GM23338 (cell line): ENCODE data around the gene CHAF1B. TPM values are rescaled to one million over a fixed set of nuclear protein-coding genes. Genes with fewer than 3 reads are reported as not detected.
A peak's percentile ranks its signal among the peaks of the same experiment; 100 is the strongest.

ENCODE experiments used
- ATAC-seq: fragments of 200-7000 bp; cut with Tn5 transposase; 3 replicates; pipeline ENCODE4 v1.9.1; 2020
- DNase-seq: peaks from one replicate; pipeline ENCODE4 v3.0.0-alpha.2; 2015; ENCODE audit warnings: low spot score
- H2AFZ ChIP-seq: fragments of 200-600 bp; sonication (generic); 2 replicates; pipeline ENCODE4 v1.8.0; 2016; ENCODE audit warnings: antibody characterized with exemption, mild to moderate bottlenecking, moderate library complexity
- H3F3A ChIP-seq: fragments of 200-600 bp; sonication (generic); replicated peaks from 2 replicates; pipeline ENCODE4 v1.8.0; 2017; ENCODE audit warnings: antibody characterized with exemption, mixed run types, low read depth
- H3K27ac ChIP-seq: fragments of 200-600 bp; sonication (generic); 2 replicates; pipeline ENCODE4 v1.6.1; 2016; ENCODE audit warnings: low read depth
- H3K27me3 ChIP-seq: fragments of 200-600 bp; sonication (generic); 2 replicates; pipeline ENCODE4 v1.8.0; 2016; ENCODE audit warnings: mild to moderate bottlenecking, mixed run types, moderate library complexity; ENCODE audit not compliant: insufficient read depth
- H3K36me3 ChIP-seq: fragments of 200-600 bp; sonication (generic); 2 replicates; pipeline ENCODE4 v1.8.0; 2016; ENCODE audit warnings: mild to moderate bottlenecking; ENCODE audit not compliant: insufficient read depth
- H3K4me1 ChIP-seq: fragments of 200-600 bp; sonication (generic); 2 replicates; pipeline ENCODE4 v1.8.0; 2016; ENCODE audit warnings: mild to moderate bottlenecking, moderate library complexity; ENCODE audit not compliant: insufficient read depth
- H3K4me2 ChIP-seq: fragments of 200-600 bp; sonication (generic); 2 replicates; pipeline ENCODE4 v1.7.1; 2017; ENCODE audit warnings: mixed run types
- H3K4me3 ChIP-seq: fragments of 200-600 bp; sonication (generic); 2 replicates; pipeline ENCODE4 v1.6.1; 2016; ENCODE audit warnings: mixed run types
- H3K79me2 ChIP-seq: fragments of 200-600 bp; sonication (generic); replicated peaks from 2 replicates; pipeline ENCODE4 v1.8.0; 2017; ENCODE audit warnings: mild to moderate bottlenecking; ENCODE audit not compliant: insufficient read depth
- H3K9me2 ChIP-seq: fragments of 200-600 bp; sonication (generic); 2 replicates; pipeline ENCODE4 v1.8.0; 2017; ENCODE audit not compliant: insufficient read depth
- H4K20me1 ChIP-seq: fragments of 200-600 bp; sonication (generic); replicated peaks from 2 replicates; pipeline ENCODE4 v1.8.0; 2017; ENCODE audit warnings: mild to moderate bottlenecking; ENCODE audit not compliant: insufficient read depth
- H3K27ac Mint-ChIP-seq: 2 replicates; pipeline ENCODE4 v1.8.0; 2020; ENCODE audit warnings: inconsistent platforms, mild to moderate bottlenecking, moderate library complexity, mixed read lengths
- H3K27me3 Mint-ChIP-seq: 3 replicates; pipeline ENCODE4 v1.8.0; 2022; ENCODE audit warnings: low read depth, mild to moderate bottlenecking, moderate library complexity, mixed read lengths, inconsistent platforms; ENCODE audit not compliant: insufficient read depth, poor library complexity
- H3K36me3 Mint-ChIP-seq: 3 replicates; pipeline ENCODE4 v1.8.0; 2021; ENCODE audit warnings: low read depth, mild to moderate bottlenecking, inconsistent platforms, moderate library complexity, mixed read lengths
- H3K4me1 Mint-ChIP-seq: 3 replicates; pipeline ENCODE4 v1.8.0; 2020; ENCODE audit warnings: mild to moderate bottlenecking, inconsistent platforms, mixed read lengths
- H3K4me3 Mint-ChIP-seq: 3 replicates; pipeline ENCODE4 v1.8.0; 2021; ENCODE audit warnings: moderate library complexity, mild to moderate bottlenecking, inconsistent platforms, mixed read lengths
- H3K9me3 Mint-ChIP-seq: 3 replicates; pipeline ENCODE4 v1.8.0; 2020; ENCODE audit warnings: moderate library complexity, mild to moderate bottlenecking, inconsistent platforms, mixed read lengths
- ETS1 ChIP-seq: IDR thresholded peaks from 2 replicates; pipeline ENCODE4 v1.6.1; 2016; ENCODE audit warnings: antibody characterized with exemption
- JUNB ChIP-seq: IDR thresholded peaks from one replicate; pipeline ENCODE4 v1.6.1; 2016; ENCODE audit warnings: antibody characterized with exemption; ENCODE audit not compliant: unreplicated experiment
- POLR2AphosphoS5 ChIP-seq: IDR thresholded peaks from 2 replicates; pipeline ENCODE4 v1.6.1; 2016; ENCODE audit warnings: antibody characterized with exemption, low read depth
- REST ChIP-seq: IDR thresholded peaks from one replicate; pipeline ENCODE4 v1.6.1; 2018; ENCODE audit warnings: antibody characterized with exemption; ENCODE audit not compliant: unreplicated experiment
- STAT1 ChIP-seq: IDR thresholded peaks from one replicate; pipeline ENCODE4 v1.6.1; 2016; ENCODE audit warnings: antibody characterized with exemption; ENCODE audit not compliant: unreplicated experiment
- polyA plus RNA-seq: library from polyadenylated mRNA; unstranded; fragments of >200 nt; fragmentation: Nextera tagmentation; extraction: Ambion mirVana; gene quantifications from 2 replicates; pipeline ENCODE4 v1.2.1, GENCODE V29; 2016
- total RNA-seq: library from RNA; depleted of rRNA; stranded (reverse); fragments of >200 nt; shearing (Covaris generic); gene quantifications from 2 replicates; pipeline ENCODE4 v1.2.3, GENCODE V29; 2014
- TF ChIP-seq, protein P1 (sequence below): fragments of 250-450 bp; sonication (Bioruptor Pico); IDR thresholded peaks from 2 replicates; pipeline ENCODE4 v1.5.0; 2020; ENCODE audit warnings: mild to moderate bottlenecking, moderate library complexity

The CHAF1B gene
- total and polyA plus RNA-seq, 2 experiments from 2014 or later, result 7.9 to 13.1 TPM

DNA sequence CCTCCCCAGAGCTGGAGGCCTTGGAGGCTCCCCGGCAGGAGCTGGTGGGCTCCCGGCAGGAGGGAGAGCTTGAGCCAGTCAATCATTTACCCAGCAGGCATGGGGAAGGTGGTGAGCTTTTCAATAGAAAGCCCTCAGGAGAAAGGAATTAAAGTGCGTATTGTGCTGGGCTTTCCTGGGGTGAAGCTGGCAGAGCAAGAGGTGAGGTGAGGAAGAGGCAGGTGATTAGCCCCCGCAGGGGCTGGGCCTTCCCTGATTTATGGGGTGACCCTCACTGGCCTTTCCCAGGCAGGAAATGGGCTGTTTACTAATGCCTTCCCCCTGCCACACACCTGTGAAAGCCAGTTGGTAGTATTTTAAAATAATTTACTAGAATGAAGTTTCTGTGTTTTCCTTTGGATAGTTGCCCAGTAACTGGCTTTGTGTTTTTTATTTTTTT, 68.9 kb downstream of the CHAF1B start:
- Histone ChIP-seq H3K4me1 (peaks cover 13% of the 10 kb centered on the region), H3K4me3 (no peak overlapping the region), H3K4me2 (0 out of 2 replicates have a peak overlapping the region, but pooled peaks have one; percentile 12), H3K79me2 (no peaks in the 10 kb centered on the region), H3F3A (no peaks in the 10 kb centered on the region), H2AFZ (peak overlapping the region; percentile 29; the same call in 1 of the 2 replicates), H4K20me1 (no peaks in the 10 kb centered on the region), H3K27ac (peak overlapping the region; percentile 11), H3K36me3 (no peaks in the 10 kb centered on the region), H3K27me3 (no peaks in the 10 kb centered on the region), H3K9me2 (no peaks in the 10 kb centered on the region)
- Mint-ChIP-seq H3K9me3 (no peaks in the 10 kb centered on the region), H3K27me3 (peaks cover 4% of the 10 kb centered on the region), H3K27ac (no peak overlapping the region; the same call in 1 of the 2 replicates), H3K36me3 (no peaks in the 10 kb centered on the region), H3K4me1 (peaks cover 18% of the 10 kb centered on the region), H3K4me3 (no peak overlapping the region)
- TF ChIP-seq STAT1, result no peak
- TF ChIP-seq, protein P1, sequence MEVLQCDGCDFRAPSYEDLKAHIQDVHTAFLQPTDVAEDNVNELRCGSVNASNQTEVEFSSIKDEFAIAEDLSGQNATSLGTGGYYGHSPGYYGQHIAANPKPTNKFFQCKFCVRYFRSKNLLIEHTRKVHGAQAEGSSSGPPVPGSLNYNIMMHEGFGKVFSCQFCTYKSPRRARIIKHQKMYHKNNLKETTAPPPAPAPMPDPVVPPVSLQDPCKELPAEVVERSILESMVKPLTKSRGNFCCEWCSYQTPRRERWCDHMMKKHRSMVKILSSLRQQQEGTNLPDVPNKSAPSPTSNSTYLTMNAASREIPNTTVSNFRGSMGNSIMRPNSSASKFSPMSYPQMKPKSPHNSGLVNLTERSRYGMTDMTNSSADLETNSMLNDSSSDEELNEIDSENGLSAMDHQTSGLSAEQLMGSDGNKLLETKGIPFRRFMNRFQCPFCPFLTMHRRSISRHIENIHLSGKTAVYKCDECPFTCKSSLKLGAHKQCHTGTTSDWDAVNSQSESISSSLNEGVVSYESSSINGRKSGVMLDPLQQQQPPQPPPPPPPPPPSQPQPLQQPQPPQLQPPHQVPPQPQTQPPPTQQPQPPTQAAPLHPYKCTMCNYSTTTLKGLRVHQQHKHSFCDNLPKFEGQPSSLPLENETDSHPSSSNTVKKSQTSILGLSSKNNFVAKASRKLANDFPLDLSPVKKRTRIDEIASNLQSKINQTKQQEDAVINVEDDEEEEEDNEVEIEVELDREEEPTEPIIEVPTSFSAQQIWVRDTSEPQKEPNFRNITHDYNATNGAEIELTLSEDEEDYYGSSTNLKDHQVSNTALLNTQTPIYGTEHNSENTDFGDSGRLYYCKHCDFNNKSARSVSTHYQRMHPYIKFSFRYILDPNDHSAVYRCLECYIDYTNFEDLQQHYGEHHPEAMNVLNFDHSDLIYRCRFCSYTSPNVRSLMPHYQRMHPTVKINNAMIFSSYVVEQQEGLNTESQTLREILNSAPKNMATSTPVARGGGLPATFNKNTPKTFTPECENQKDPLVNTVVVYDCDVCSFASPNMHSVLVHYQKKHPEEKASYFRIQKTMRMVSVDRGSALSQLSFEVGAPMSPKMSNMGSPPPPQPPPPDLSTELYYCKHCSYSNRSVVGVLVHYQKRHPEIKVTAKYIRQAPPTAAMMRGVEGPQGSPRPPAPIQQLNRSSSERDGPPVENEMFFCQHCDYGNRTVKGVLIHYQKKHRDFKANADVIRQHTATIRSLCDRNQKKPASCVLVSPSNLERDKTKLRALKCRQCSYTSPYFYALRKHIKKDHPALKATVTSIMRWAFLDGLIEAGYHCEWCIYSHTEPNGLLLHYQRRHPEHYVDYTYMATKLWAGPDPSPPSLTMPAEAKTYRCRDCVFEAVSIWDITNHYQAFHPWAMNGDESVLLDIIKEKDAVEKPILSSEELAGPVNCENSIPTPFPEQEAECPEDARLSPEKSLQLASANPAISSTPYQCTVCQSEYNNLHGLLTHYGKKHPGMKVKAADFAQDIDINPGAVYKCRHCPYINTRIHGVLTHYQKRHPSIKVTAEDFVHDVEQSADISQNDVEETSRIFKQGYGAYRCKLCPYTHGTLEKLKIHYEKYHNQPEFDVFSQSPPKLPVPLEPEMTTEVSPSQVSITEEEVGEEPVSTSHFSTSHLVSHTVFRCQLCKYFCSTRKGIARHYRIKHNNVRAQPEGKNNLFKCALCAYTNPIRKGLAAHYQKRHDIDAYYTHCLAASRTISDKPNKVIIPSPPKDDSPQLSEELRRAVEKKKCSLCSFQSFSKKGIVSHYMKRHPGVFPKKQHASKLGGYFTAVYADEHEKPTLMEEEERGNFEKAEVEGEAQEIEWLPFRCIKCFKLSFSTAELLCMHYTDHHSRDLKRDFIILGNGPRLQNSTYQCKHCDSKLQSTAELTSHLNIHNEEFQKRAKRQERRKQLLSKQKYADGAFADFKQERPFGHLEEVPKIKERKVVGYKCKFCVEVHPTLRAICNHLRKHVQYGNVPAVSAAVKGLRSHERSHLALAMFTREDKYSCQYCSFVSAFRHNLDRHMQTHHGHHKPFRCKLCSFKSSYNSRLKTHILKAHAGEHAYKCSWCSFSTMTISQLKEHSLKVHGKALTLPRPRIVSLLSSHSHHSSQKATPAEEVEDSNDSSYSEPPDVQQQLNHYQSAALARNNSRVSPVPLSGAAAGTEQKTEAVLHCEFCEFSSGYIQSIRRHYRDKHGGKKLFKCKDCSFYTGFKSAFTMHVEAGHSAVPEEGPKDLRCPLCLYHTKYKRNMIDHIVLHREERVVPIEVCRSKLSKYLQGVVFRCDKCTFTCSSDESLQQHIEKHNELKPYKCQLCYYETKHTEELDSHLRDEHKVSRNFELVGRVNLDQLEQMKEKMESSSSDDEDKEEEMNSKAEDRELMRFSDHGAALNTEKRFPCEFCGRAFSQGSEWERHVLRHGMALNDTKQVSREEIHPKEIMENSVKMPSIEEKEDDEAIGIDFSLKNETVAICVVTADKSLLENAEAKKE (CRISPR knock-in tag), result no peak
- TF ChIP-seq JUNB, result no peak
- TF ChIP-seq REST, result no peak
- no peak for TF ChIP-seq ETS1
- TF ChIP-seq POLR2AphosphoS5, result no peak
- DNase-seq (no peak), ATAC-seq (peak; percentile 85)
